Measurements from ENCODE around the gene GRHL1.

Gene GRHL1

DNA sequence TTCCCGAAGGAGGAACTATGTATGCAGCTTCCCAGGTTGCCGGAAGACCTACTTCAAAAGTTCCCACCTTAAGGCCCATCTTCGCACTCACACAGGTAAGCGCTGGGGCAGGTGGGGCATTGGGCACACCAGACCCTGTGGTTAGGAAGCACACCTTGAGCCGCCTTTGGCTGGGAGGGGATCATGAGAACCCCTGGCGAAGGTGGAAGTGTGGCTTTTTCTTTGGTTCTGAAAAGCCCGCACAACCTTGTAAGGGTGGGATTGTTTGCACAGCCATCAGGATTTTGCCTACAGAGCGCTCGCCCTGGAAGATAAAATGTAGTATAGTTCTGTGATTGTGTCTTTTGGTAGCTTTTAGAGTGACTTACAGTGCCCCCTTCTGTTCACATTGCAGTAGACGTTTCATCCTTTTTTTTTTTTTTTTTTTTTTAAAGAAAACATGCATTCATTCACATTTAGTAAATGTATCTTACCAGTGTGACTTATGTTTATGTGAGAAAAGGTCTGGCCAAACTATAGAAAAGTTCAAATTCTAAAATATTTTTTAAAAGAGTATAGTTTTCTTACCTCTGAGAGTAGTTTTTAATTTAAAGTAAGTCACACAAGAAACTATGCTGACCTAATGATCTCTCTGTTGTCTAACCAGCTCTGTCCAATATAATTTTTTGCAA lies 97.1 kb downstream of the GRHL1 start:
- peak; percentile 66 for DNase-seq (ENCODE audit: low read depth)
- no peak overlapping the region for H3K4me3 ChIP-seq (ENCODE audit: low read length)
- TF ChIP-seq, protein P1, sequence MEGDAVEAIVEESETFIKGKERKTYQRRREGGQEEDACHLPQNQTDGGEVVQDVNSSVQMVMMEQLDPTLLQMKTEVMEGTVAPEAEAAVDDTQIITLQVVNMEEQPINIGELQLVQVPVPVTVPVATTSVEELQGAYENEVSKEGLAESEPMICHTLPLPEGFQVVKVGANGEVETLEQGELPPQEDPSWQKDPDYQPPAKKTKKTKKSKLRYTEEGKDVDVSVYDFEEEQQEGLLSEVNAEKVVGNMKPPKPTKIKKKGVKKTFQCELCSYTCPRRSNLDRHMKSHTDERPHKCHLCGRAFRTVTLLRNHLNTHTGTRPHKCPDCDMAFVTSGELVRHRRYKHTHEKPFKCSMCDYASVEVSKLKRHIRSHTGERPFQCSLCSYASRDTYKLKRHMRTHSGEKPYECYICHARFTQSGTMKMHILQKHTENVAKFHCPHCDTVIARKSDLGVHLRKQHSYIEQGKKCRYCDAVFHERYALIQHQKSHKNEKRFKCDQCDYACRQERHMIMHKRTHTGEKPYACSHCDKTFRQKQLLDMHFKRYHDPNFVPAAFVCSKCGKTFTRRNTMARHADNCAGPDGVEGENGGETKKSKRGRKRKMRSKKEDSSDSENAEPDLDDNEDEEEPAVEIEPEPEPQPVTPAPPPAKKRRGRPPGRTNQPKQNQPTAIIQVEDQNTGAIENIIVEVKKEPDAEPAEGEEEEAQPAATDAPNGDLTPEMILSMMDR (conservative IDR thresholded peaks at IDR 0.05; ENCODE audit: low read length) = peak; percentile 78

Data from AG10803 (cell line).